HG02610 (cell line): ENCODE results near the gene ZBTB44.
"Not testable (repeated sequence)": the region's sequence is repeated elsewhere in the genome, so short reads cannot be mapped to it uniquely, and the experiment has no call there.

Experiments
- ATAC-seq: cut with Tn5 transposase; IDR thresholded peaks from one replicate; pipeline ENCODE4 v1.9.1; 2021; ENCODE audit warnings: mild to moderate bottlenecking, moderate library complexity; ENCODE audit not compliant: unreplicated experiment

Gene ZBTB44

DNA sequence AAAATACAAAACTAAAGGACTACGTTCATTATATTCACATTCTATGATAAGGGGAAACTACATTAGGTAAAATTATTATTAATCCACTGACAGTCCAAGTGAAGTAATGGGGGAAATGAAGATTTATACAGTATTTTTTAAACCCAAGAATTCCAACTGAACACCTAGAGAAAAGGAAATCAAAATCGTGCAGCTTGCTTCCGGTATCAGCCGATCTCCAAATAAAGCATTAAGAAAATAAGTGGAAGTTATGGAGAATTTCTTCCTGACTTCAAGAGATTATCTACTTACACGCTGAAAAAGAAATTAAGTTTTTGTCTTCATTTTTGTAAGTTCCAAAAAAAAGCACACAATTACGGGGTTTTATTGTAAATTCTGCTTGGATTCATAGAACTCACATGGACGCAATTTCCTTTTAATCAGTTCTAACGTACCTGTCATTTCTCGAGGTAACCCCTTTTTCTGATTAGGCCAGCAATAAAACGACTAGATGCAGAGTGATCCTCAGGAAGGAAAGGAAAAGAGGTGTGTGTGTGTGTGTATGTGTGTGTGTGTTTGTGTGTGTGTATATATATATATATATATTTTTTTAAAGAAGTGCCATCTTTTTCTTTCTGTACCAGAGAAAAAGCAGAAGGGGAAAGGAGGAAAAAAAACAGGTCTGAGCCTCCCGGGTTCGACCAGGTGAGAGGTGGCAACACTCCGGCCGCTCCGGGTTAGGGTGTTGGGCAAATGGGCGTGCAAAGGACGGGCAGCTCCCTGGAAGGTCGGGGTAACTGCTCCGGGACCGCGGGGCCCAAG is 1.1 kb downstream of the ZBTB44 start:
- ATAC-seq: no peak

DNA sequence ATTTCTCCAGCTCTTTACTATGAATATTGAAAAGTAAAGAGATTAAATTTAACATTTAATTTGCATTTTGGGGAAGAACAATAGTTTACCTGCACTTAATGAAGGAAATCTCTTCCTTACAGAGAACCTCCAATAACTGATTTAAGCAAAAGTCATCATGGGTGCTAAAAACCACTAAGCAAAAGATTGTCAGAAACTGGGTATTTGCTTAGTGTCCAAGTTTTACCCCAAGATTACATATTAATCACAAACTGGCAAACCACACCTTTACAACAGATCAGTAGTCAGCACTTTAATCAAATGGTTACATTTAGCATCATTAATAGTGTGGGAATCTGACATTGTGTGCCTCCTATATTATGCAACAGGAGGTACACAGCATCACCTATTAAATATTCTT is 2.7 kb downstream of the ZBTB44 start:
- no peak for ATAC-seq

DNA sequence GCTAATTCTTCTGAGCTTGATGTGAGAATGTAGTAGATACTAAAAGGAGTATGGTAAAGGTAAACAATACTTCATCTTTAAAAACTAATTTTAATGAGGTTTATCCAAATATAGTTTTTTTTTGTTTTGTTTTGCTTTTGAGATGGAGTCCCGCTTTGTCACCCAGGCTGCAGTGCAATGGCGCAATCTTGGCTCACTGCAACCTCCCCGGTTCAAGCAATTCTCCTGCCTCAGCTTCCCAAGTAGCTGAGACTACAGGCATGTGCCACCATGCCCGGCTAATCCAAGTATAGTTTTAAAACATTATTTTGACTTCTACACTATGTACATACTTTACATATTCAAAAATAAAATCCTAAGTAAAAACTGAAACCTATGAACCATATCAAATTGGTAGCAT is 4.1 kb downstream of the ZBTB44 start:
- ATAC-seq: no peak

DNA sequence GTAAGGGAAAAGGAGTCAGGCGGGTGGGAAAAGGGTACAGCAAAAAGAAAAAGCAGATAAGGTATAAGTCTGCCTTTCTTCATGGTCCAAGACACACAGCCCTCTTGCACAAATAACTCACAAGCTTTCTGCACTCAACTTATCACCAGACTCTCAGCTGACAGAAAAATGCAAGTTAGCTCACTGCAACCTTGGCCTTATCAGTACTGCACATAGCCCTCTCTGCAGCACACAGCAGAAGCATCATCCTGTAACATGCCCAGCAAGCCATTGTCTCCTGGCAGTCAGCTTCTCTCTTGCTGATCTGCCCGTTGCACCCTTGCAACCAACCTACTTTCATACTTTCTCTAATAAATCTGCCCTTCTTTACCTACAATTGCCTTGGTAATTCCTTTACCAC is 5.8 kb downstream of the ZBTB44 start:
- no peak for ATAC-seq

DNA sequence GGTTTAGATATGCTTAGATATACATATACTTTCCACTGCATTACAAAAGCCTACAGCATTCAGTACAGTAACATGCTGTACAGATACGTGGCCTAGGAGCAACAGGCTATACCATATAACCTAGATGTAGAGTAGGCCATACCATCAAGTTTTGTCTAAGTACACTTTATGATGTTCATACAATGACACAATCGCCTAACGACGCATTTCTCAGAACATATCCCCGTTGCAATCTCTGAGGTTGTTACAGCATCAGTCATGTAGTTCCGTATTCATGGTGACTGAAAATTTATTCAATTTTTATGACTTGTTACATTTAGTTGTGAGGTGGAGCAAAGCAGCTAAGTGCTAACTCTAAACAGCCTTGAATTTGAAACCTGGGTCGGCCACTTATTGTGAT is 6.7 kb downstream of the ZBTB44 start:
- ATAC-seq: no peak

DNA sequence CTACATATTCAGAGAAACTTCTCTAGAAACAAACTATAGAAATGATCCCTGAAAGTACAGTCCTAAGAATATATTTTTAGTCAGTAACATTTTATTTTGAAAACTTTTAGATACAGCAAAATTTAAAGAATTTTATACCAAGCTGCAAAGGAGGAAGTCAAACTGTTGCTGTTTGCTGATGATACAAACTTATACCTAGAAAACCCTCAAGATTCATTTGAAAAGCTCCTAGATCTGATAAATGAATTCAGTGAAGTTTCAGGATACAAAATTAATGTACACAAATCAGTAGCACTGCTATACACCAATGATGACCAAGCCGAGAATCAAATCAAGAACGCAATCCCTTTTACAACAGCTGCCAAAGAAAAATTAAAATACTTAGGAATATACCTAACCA is 10.1 kb downstream of the ZBTB44 start:
- ATAC-seq: no peak

DNA sequence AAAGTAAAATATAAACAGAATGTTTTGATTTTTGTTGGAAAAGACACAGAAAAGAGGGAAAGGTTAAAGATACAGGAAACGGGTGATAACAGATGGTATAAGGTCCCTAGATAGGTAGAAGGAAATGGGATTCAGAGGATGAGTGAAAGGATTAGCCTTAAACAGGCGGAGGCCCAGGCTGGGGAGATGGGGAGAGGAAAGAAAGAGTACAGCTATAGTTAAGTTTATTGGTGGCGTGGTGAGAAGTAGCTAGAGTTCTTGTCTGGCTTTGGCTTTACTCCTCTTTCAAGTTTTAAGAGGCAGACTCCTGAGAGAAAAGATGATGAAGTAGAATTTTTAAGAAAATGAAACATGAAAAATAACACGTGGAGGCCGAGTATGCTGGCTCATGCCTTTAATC is 13.7 kb downstream of the ZBTB44 start:
- no peak for ATAC-seq

DNA sequence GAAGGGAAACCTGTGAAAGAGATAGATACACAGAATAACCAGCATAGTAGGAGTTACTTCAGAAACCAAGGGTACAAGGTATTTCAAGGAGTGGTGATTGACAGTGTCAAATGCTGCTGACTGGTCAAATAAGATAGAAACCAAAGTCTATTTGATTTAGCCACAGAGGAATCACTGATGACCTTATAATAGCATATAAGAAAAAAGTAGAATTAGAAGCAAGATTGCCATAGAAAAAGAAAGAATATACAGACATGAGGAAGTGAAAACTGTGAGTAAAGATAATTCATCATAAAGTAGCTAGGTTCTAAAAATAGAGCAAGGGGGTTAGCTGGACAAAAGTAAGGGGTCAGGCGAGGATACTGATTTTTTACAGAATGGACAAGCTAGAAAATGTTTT is 14.2 kb downstream of the ZBTB44 start:
- peak; percentile 50 for ATAC-seq

DNA sequence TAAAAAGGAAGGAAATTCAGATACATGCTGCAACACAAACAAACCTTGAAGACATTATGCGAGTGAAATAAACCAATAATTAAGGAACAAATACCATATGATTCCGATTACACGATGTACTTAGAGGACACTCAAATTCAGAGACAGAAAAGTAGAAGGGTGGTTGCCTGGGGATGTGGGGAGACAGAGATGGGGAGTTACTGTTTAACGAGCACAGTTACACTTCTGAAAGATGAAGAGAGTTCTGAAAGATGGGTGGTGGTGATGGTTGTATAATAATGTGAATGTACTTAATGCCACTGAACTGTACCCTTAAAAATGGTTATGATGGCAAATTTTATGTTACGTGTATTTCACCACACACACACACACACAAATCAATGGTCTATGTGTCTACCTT is 14.7 kb downstream of the ZBTB44 start:
- no peak for ATAC-seq

DNA sequence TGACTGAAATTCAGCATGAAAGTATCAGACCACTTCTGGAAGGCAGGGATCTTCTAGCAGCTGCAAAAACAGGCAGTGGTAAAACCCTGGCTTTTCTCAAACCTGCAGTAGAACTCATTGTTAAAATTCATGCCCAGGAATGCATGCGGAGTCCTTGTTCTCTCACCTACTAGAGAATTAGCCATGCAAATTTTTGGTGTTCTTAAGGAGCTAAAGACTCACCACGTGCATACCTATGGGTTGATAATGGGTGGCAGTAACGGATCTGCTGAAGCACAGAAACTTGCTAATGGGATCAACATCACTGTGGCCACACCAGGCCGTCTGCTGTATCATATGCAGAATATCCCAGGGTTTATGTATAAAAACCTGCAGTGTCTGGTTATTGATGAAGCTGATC is 19.1 kb downstream of the ZBTB44 start:
- ATAC-seq: no peak

DNA sequence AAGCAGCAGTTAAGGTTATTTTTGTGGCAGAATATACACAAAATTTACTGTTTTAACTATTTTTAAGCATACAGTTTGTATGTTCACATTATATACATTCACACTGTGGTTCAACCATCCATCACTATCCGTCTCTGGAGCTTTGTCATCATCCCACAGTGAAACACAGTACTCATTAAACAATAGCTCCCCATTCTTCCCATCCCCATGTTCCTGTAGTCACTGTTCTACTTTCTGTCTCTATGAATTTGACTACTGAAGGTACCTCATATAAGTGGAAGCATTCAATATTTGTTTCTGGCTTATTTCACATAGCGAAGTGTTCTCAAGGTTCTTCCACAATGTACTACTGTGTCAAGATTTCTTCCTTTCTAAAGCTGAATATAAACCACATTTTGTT is 32.6 kb downstream of the ZBTB44 start:
- no peak for ATAC-seq

DNA sequence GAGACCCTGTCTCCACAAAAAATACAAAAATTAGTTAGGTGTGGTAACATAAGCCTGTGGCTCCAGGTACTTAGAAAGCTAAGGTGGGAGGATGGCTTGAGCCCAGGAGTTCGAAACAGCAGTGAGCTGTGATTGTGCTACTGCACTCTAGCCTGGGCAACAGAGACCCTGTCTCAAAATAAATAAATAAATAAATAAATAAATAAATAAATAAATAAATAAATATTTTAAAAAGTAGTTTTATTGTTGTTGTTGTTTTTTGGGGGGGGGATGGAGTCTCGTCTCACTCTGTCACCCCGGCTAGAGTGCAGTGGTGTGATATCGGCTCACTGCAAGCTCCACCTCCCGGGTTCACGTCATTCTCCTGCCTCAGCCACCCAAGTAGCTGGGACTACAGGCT is 33.4 kb downstream of the ZBTB44 start:
- not testable (repeated sequence) for ATAC-seq

DNA sequence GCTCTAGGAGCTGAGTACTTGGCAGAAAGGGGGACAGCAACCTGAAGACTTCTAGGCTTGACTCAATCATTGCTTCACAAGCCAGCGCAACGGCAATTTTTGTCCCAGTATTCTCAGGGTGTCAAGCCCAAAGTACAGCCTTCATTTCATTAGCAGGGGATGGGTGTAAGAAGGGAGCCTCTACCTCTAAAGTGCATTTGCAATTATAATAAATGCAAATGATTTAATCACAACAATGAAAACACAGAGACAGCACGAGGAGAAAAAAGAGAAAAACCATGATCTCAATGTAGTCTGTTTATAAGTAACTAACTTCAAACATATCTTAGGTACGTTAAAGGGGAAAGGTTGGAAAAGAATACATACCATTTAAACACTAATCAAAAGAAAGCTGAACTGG is 34.7 kb downstream of the ZBTB44 start:
- ATAC-seq: no peak

DNA sequence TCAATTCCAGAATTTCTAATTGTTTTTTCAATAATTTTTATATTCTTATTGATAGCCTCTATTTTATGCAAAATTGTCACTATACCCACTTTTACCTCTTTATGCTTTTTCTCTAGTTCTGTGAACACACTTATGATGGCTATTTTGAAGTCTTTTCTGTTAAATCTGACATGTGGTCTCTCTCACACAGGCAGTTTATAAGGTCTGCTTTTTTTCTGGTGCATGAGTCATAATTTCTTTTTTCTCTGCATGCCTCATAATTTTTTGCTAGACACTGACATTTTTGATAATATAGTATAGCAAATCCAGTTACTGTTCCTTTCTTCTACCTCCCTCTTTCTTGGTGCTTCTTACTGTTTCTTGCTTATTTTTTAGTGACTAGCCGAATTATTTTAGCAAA is 36.0 kb downstream of the ZBTB44 start:
- no peak for ATAC-seq

DNA sequence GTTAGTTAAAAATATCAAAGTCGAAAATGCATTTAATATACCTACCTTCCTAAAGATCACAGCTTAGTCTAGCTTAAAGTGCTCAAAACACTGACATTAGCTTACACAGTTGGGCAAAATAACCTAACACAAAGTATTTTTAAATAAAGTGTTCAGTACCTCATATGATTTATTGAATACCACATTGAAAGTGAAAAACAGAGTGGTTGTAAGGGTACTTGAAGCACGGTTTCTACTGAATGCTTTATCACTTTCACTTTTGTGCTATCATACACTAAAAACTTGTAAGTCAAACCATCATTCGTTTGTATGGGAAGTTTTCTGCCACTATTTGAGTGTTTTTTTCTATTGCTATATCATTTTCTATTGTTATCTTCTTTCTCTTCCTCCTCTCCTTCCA is 36.6 kb downstream of the ZBTB44 start:
- ATAC-seq: peak; percentile 79

DNA sequence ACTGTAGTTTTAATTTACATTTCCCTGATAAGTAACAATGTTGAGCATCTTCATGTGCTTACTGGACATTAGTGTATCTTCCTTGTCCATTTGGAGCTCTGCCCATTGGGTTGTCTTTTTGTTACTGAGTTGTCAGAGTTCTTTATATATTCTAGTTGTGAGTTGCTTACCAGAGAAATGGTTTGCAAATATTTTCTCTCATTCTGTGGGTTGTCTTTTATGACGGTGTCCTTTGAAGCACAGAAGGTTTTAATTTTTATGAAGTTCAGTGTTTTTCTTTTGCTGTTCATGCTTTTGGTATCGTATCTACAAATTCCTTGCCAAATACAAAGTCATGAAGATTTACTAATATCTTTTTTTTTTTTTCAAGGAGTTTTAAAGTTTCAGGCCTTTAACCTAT is 42.4 kb downstream of the ZBTB44 start:
- no peak for ATAC-seq

DNA sequence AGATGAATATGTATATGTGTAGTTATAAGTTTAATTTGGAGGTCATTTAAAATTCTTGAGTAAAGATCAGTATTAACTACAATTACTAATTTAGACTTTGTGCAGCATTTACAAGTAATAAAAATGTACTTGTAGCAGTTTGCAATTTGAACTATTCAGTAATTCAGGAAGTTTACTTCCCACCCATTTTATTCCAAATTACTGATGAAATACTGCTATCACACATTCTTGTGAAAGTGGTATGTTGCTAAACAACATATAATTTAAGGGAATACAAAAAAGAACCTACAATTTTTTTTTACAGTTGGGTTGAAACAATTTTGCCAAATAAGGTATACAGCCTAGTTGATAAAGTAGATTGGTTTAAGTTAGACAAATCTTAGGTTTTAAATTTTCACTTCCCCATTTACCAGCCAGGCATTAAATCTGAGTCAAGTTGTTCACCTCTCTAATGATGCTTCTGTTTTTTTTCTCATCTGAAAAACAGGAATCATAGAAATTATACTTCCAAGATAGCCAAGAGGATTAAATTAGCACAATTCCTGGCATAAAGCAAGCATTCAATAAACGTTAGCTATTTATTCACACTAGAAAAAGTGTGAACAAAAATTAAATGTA is 45.3 kb downstream of the ZBTB44 start:
- peak; percentile 83 for ATAC-seq

DNA sequence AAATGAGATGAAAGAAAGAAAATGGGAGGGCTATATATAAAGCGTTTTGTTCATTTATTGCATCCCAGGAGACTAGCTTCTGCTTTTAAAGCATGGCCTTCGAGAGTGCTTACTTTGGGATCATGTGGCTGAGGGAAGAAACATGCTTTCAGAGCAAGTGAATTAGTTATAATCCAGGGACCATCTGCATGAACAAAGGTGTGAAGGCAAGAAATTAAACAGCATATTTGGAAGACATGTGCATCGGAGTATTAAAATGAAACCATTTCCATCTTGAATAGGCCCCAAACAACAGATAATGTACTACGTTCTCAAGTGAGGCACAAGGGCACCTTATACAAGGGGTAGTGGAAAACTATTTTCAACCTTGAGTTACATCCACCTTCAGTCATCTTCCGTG is 51.4 kb downstream of the ZBTB44 start:
- ATAC-seq: no peak

DNA sequence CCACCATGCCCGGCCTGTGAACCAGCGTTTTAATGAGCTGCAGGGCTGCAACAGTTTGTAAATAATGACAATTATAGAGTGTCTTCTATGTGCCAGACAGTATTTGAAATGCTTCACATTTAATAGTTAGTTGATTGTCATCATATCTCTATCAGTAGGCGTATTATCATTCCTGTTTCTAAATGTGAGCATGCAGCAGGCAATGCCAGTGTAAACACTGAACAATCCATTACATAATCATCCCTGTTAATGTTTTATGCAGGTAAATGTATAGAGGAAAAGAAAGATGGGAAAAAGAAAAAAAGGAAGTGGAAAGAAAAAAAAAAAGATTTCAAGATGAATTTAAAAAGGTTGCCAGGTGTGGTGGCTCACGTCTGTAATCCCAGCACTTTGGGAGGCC is 52.3 kb downstream of the ZBTB44 start:
- no peak for ATAC-seq

DNA sequence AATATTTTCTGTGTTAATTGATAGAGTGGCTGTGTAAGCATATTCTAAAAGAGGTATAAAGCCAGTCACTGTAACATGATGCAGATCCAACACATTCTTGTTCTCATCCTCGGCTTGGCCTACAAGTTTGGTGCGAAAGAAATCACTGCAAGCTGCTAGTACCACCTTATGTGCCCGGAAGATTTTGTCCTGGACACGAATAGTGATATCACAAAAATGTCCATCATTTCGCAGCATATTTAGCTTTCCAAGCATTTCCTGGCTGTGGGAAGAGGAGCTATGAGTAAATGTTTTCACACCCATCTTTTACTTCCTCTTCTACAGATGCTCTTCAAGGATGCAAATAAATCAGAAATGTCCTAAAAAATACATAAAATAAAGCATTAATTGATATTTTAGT is 53.1 kb downstream of the ZBTB44 start:
- ATAC-seq: no peak

DNA sequence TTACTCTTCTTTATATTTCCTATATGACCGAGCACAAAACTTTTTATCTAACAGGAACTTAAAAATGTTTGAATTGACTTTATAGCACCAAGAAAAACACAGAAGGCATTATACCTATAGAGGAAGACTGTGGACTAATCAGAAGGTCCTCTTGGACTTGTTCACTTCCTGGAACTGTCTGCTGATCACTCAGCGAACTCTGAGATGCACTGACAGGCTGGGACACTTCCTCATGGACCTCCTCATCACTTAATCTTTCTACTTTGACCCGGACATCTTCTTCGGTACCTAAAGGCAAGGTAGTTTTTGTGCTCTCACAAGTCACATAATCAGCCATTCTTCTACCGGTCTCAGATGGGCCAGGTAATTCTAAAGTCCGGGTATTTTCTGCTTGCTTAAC is 54.0 kb downstream of the ZBTB44 start:
- no peak for ATAC-seq

DNA sequence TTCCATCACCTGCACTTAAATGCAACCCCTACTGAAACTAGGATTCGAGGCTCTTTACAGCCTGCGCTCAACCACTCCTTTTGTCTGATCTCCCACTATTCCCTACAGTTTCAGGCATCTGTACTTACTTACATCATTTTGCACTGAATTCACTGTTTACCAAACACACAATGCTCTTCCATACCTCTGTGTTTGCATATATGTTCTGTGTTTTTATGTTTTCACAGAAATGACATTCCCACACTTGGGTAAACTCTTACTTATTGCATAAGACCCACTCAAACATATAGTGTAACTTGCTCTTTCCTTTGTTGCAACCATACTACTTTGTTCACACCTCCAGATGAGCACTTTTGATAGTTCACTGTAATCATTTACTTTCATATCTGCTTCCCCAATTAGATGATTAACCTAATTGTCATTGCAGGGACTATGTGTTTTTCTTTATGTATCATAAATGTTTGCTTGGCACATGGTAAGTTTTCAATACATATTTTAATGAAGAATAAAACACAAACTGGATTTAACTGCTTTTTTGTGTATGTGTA is 54.6 kb downstream of the ZBTB44 start:
- no peak for ATAC-seq

DNA sequence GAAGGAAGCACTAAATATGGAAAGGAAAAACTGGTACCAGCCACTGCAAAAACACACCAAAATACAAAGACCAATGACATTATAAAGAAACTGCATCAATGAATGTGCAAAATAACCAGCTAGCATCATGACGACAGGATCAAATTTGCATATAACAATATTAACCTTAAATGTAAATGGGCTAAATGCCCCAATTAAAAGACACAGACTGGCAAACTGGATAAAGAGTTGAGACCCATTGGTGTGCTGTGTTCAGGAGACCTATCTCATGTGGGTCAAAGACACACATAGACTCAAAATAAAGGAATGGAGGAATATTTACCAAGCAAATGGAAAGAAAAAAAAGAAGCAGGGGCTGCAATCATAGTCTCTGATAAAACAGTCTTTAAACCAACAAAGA is 63.0 kb downstream of the ZBTB44 start:
- not testable (repeated sequence) for ATAC-seq
